GM19193 (cell line): Measurements from ENCODE around the gene PRTFDC1.

ENCODE experiments used
- POLR2A ChIP-seq: IDR thresholded peaks from 4 replicates; pipeline ENCODE4 v1.6.1; 2011; ENCODE audit not compliant: insufficient read depth, insufficient read length; ENCODE audit errors: extremely low read depth

The PRTFDC1 gene

GRCh38 chr10:24874133-24874532 is 78.3 kb downstream of the PRTFDC1 start:
- TF ChIP-seq POLR2A, result no peak

- TF ChIP-seq POLR2A, result no peak
Measured at GRCh38 chr10:24873281-24873683, 79.1 kb downstream of the PRTFDC1 start.

- no peak for TF ChIP-seq POLR2A
Measured at GRCh38 chr10:24872790-24873182, 79.6 kb downstream of the PRTFDC1 start.

GRCh38 chr10:24872049-24872789 is 80.2 kb downstream of the PRTFDC1 start:
- TF ChIP-seq POLR2A, result no peak

GRCh38 chr10:24871011-24871935 is 81.1 kb downstream of the PRTFDC1 start:
- no peak for TF ChIP-seq POLR2A

DNA sequence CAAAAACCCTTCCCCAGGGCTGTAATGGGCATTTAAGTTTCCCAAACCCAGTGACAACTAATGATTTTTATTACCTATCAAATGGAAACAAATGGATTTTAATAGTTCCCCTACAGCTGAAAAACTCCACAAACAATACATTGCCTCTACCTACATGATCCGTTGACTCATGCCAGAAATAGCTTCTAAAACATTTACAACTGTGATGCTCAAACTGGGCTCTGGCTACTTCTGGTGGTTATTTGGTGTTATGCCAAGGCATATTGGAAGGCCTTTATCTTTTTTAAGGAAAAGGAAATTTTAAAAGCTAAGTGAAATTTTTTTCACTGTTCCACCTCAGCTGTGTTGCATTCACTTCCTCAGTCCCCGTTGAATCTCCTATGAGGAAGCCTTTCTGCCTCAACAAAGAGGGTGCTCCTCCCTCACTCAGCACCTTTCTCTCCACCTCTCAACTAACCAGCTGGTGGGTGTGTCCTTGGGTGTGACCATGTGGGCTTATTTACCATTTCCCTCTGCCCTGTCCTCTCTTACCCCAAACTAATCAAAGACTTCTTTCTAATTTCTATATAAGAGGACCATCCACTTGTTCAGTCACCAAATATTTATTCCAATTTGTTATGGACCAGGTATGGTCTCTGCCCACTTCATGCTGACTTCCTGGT is 82.9 kb downstream of the PRTFDC1 start:
- TF ChIP-seq POLR2A, result no peak

DNA sequence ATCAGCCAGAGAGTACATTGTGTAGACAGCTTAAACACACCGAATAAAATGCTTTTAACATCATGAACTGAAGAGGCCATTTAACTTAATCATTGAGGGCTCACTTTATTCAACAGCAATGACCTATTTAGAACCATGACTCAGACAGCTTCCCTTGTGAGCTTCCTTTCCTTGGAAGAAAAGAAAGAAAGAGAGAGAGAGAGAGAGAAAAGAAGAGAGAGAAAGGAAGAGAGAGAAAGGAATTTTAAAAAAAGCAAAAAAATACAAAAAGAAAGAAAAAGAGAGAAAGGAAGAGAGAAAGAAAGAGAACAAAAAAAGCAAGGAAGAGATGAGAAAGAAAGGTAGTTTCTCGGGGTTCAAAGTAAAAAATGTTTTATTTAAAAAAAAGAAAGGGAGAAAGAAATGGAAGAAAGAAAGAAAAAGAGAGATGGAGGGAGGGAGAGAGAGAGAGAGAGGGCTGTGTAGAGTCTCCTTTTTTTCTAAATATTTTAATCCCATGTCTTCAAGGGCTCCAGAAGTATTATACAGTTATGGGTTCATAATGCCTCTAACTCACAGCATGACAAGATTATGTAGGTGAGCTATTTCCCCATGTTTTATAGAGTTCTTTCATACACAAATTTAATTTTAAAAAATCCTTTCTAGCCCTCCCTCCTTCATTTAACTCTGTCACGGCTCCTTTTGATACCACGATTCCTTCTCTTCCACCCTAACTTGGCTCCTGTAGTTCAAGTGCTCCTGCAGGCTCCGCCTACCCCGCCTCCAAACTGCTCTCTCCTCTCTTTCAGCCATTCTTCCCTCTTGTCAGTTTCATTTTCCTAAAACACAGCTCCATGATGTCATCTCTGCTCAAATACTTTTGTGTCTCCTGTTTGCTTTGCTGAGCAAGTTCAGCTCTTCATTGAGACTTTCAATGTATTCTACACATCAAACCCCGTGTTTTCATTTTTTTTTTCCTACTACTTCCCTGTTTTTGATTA is 85.5 kb downstream of the PRTFDC1 start:
- TF ChIP-seq POLR2A, result no peak

DNA sequence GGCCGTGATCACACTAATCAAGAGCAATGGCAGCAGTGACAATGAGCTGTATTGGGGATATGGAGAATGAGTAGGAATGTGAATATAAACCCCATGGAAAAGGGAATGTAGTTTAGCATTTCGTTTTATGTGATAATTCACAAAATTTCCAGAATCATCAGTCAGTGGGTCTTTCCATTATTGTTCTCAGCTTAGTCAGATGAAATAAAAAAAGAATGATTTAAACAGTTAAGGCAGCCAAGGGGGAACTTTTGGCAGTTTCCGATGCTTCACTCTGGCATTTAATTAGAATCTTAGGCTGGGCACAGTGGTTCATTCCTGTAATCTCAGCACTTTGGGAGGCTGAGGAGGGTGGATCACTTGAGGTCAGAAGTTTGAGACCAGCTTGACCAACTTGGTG is 86.6 kb downstream of the PRTFDC1 start:
- no peak for TF ChIP-seq POLR2A

- no peak for TF ChIP-seq POLR2A
Measured at GRCh38 chr10:24862589-24862988, 89.8 kb downstream of the PRTFDC1 start.

- TF ChIP-seq POLR2A, result no peak
Measured at GRCh38 chr10:24858288-24859270, 93.8 kb downstream of the PRTFDC1 start.

- TF ChIP-seq POLR2A, result no peak
Measured at GRCh38 chr10:24857031-24857725, 95.2 kb downstream of the PRTFDC1 start.

DNA sequence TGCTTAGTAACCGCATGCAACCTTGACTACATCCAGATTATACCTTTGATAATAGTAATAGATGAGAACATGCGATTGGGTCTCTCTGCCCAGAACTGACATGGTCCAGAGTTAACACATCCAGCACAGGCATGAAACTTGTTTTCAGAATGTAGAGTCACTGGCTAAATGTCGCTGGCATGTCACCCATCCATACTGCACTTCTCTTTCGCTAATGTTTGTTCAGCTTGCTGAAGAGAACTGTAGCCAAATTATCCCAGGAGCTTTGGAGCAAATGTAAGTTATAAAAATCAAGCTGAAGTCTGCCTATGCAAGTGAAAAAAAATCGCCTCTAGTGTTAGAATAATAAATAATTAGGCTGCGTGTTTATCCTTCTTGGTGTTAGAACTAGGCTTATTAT is 98.2 kb downstream of the PRTFDC1 start:
- no peak for TF ChIP-seq POLR2A

DNA sequence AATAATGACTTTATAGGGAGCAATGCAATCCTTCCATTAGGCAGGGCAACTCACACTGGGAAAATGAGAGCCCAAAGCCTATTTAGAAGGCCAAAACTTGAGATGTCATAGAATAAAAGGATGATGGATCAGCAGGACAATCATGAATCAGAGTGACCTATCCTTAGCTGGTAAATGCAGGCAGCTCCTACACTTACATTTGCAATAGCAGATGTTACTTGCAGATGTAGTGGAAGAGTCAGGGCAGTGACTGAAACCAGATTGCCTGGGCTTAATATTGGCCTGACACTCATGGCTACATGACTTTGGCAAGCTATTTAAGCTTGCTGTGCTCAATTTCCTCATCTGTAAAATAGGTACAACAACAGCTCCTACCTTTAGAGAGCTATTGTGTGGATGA is 98.7 kb downstream of the PRTFDC1 start:
- TF ChIP-seq POLR2A, result no peak

GRCh38 chr10:24851629-24852028 is 100.8 kb downstream of the PRTFDC1 start:
- no peak for TF ChIP-seq POLR2A
